Liver (tissue), 2 donors: ENCODE data around the gene CSNK1G2.
"Not testable (repeated sequence)": the region's sequence is repeated elsewhere in the genome, so short reads cannot be mapped to it uniquely, and the experiment has no call there.

Experiments used
- CTCF ChIP-seq: fragments of 150-350 bp; IDR thresholded peaks from 2 replicates; pipeline ENCODE4 v1.5.1; 2017; ENCODE audit warnings: improper control_type of control experiment, low read depth, low read length; ENCODE audit not compliant: missing input control
- MAX ChIP-seq: IDR thresholded peaks from 2 replicates; pipeline ENCODE4 v1.6.1; 2016; ENCODE audit warnings: antibody characterized with exemption
- donor health status: healthy.

GRCh38 chr19:1988464-1988863 lies 47.5 kb downstream of the CSNK1G2 start:
- not testable (repeated sequence) for TF ChIP-seq MAX, CTCF
